HFFc6 (cell line): ENCODE results near the gene ZNF384. TPM values are rescaled to one million over a fixed set of nuclear protein-coding genes. Genes with fewer than 3 reads are reported as not detected.

Experiments
- DNase-seq: peaks from one replicate; pipeline ENCODE4 v3.0.0-alpha.2; 2018
- H3K27ac Mint-ChIP-seq: 2 replicates; pipeline ENCODE4 v1.8.0; 2020; ENCODE audit warnings: mild to moderate bottlenecking, mixed read lengths
- H3K27me3 Mint-ChIP-seq: 2 replicates; pipeline ENCODE4 v1.8.0; 2021; ENCODE audit warnings: mild to moderate bottlenecking, moderate library complexity, mixed read lengths; ENCODE audit not compliant: insufficient read depth
- H3K36me3 Mint-ChIP-seq: 2 replicates; pipeline ENCODE4 v1.8.0; 2021; ENCODE audit warnings: low read depth, mixed read lengths
- H3K4me1 Mint-ChIP-seq: 2 replicates; pipeline ENCODE4 v1.8.0; 2020; ENCODE audit warnings: low read depth, mixed read lengths
- H3K4me3 Mint-ChIP-seq: 2 replicates; pipeline ENCODE4 v1.8.0; 2020; ENCODE audit warnings: mild to moderate bottlenecking, moderate library complexity, mixed read lengths
- H3K9me3 Mint-ChIP-seq: 2 replicates; pipeline ENCODE4 v1.8.0; 2020; ENCODE audit warnings: mild to moderate bottlenecking, mixed read lengths
- CTCF ChIP-seq: fragments of 200-600 bp; sonication (generic); IDR thresholded peaks from 2 replicates; pipeline ENCODE4 v1.5.0; 2021; ENCODE audit warnings: antibody characterized with exemption, mild to moderate bottlenecking
- total RNA-seq, 6 experiments: library from RNA; stranded (reverse); fragmentation: NEBNext Ultra II Directional; extraction: Animal tissue kit (Norgen Biotek cat#: 25700); gene quantifications; 2 replicates in 1 of 6; 3 replicates in 5 of 6; pipeline ENCODE4 v1.2.3, GENCODE V29; 2021

ZNF384 gene
- total RNA-seq, 6 experiments from 2014 or later: 32.8 to 43.9 (median 41.1) TPM

GRCh38 chr12:6650832-6651231 lies 38.3 kb downstream of the ZNF384 start:
- H3K9me3 Mint-ChIP-seq: peaks cover 15% of the 10 kb centered on the region; the same call in 1 of the 2 replicates
- no peak overlapping the region for H3K4me3 Mint-ChIP-seq
- peaks cover 33% of the 10 kb centered on the region for H3K36me3 Mint-ChIP-seq
- DNase-seq: no peak
- no peak for TF ChIP-seq CTCF
- no peak overlapping the region for H3K27ac Mint-ChIP-seq
- H3K4me1 Mint-ChIP-seq: no peaks in the 10 kb centered on the region
- no peaks in the 10 kb centered on the region for H3K27me3 Mint-ChIP-seq

DNA sequence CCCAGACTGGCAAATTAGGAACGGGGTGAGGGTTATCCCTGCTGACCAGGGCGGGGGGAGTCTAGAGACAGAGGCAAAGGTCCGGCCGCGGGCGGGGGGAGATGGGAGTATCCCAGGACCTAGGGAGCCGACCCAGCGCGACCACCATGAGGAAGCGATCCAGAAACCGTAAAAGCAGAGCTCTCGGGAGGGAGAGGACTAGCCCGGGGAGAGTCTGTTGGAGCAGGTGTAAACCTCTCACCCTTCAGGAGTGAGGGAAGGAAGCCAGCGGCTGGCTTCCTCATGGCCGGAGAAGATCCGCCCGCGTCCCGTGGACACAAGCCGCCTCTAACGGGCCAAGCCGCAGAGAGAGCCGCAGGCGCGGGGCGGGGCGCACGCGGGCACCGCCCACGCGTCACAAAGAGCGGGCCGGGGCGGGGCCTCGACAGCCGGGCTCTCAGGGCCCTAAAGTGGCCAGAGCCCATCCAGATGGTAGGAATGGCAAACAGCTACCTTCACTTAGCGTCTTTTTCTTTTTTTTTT lies 42.0 kb downstream of the ZNF384 start, which contains the start of gene ACRBP:
Gene ACRBP, minus strand, starts transcription at position 350 of the 522 bp plus-strand sequence. Its CDS starts 66 bp downstream, at position 284.
- TF ChIP-seq CTCF: no peak
- H3K4me1 Mint-ChIP-seq: no peaks in the 10 kb centered on the region
- no peak within 1 kb of the TSS for H3K27ac Mint-ChIP-seq
- no peak for DNase-seq
- peaks cover 49% of the 10 kb centered on the region for H3K36me3 Mint-ChIP-seq
- H3K4me3 Mint-ChIP-seq: no peak within 1 kb of the TSS
- H3K27me3 Mint-ChIP-seq: peaks cover 3% of the 10 kb centered on the region
- peaks cover 50% of the 10 kb centered on the region for H3K9me3 Mint-ChIP-seq

GRCh38 chr12:6646276-6647082 lies 42.7 kb downstream of the ZNF384 start:
- Mint-ChIP-seq H3K4me1 (no peaks in the 10 kb centered on the region), H3K36me3 (peaks cover 47% of the 10 kb centered on the region), H3K27ac (no peak overlapping the region), H3K27me3 (peaks cover 7% of the 10 kb centered on the region), H3K4me3 (no peak overlapping the region), H3K9me3 (peaks cover 54% of the 10 kb centered on the region)
- no peak for TF ChIP-seq CTCF
- no peak for DNase-seq

- H3K27me3 Mint-ChIP-seq: peaks cover 15% of the 10 kb centered on the region
- H3K4me1 Mint-ChIP-seq: no peaks in the 10 kb centered on the region
- no peak overlapping the region for H3K4me3 Mint-ChIP-seq
- no peak; the same call in 1 of the 2 replicates for TF ChIP-seq CTCF
- DNase-seq: no peak
- peaks cover 54% of the 10 kb centered on the region for H3K9me3 Mint-ChIP-seq
- peaks cover 47% of the 10 kb centered on the region for H3K36me3 Mint-ChIP-seq
- no peak overlapping the region for H3K27ac Mint-ChIP-seq
These were observed 44.3 kb downstream of the ZNF384 start for GRCh38 chr12:6644903-6645302.

GRCh38 chr12:6644257-6644596 lies 44.9 kb downstream of the ZNF384 start:
- Mint-ChIP-seq H3K9me3 (peaks cover 54% of the 10 kb centered on the region), H3K27me3 (peaks cover 22% of the 10 kb centered on the region), H3K4me1 (no peaks in the 10 kb centered on the region), H3K4me3 (no peak overlapping the region), H3K36me3 (peaks cover 47% of the 10 kb centered on the region), H3K27ac (no peak overlapping the region)
- no peak for DNase-seq
- no peak for TF ChIP-seq CTCF
